Neural progenitor cell (in vitro differentiated cells): Measurements from ENCODE around the gene SH2D3C.

Experiments
- CTCF ChIP-seq: fragments of 200-600 bp; sonication (generic); IDR thresholded peaks from 2 replicates; pipeline ENCODE4 v1.5.1; 2017; ENCODE audit warnings: antibody characterized with exemption, mild to moderate bottlenecking
- EZH2 ChIP-seq: fragments of 200-600 bp; sonication (generic); IDR thresholded peaks from 2 replicates; pipeline ENCODE4 v1.6.1; 2017; ENCODE audit warnings: antibody characterized with exemption, mild to moderate bottlenecking, moderate library complexity

DNA sequence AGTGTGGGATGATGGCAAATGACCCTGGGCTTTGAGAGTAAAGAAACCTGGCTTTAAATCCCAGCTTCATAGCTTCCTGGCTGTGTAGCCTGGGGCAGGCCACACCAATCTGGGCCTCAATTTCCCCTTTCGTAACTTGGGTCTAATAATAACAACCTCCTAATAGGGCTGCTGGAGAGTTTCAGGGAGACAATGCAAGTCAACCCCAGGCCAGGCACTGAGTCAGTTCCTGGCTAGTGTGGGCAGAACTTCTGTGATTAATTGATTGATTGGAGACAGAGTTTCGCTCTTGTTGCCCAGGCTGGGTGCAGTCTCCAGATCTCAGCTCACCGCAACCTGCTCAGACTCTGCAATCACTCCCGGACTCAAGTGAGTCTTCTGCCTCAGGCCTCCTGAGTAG, 3.3 kb upstream of the SH2D3C start:
- TF ChIP-seq CTCF (no peak), EZH2 (no peak)
